ENCODE results near the gene PGM1.
A peak's percentile ranks its signal among the peaks of the same experiment; 100 is the strongest.
"Not testable (repeated sequence)": the region's sequence is repeated elsewhere in the genome, so short reads cannot be mapped to it uniquely, and the experiment has no call there.

Gene PGM1

DNA sequence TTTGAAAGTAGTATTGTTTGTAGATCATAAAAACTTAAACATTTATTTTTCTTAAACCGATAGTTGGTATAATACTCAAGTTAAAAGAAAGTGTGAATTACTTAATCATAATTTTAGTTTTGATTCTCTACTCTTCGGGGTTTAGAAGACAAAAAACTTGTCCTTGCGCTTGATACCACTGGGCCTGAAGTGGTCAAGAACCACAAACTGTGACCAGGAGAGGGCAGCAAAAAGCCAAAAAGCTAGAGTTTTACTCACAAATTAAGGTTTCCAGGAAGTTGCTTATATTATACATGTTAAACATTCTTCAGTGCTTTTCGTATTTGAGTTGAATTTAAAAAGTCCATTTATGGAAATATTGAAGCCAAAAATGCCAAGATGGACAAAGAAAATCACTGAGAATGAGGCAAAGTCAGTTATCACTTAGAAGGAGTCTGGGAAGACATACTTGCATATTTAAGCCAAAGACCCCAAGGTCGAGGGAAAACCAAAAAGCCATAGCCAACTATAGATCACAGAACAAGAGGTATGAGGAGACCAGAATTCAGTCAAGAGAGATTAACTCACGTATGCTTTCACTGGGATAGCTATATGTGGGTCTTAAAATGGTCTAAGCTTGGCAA lies 35.7 kb upstream of the PGM1 start:
- H3K4me3 ChIP-seq (ENCODE audit: low read depth, low read length): no peak overlapping the region
- TF ChIP-seq, protein P1, sequence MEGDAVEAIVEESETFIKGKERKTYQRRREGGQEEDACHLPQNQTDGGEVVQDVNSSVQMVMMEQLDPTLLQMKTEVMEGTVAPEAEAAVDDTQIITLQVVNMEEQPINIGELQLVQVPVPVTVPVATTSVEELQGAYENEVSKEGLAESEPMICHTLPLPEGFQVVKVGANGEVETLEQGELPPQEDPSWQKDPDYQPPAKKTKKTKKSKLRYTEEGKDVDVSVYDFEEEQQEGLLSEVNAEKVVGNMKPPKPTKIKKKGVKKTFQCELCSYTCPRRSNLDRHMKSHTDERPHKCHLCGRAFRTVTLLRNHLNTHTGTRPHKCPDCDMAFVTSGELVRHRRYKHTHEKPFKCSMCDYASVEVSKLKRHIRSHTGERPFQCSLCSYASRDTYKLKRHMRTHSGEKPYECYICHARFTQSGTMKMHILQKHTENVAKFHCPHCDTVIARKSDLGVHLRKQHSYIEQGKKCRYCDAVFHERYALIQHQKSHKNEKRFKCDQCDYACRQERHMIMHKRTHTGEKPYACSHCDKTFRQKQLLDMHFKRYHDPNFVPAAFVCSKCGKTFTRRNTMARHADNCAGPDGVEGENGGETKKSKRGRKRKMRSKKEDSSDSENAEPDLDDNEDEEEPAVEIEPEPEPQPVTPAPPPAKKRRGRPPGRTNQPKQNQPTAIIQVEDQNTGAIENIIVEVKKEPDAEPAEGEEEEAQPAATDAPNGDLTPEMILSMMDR (IDR thresholded peaks at IDR 0.05; ENCODE audit: low read depth, low read length, missing control alignments): peak; percentile 73
- peak; percentile 20 for DNase-seq (ENCODE audit: low read depth)
- in situ Hi-C loops (cut with HindIII; ENCODE audit: low sequenced_read_pairs): no loop called here

DNA sequence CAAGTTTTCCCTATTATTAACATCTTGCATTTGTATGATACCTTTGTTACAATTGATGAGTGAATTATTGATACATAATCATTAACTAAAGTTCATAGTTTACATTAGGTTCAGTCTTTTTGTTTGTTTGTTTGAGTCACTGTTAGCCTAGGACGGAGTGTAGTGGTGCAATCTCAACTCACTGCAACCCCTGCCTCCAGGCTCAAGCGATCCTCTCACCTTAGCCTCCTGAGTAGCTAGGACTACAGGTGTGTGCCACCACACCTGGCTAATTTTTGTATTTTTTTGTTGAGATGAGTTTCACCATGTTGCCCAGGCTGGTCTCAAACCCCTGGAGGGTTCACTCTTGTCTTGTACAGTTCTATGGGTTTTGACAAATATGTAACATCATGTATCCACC lies 33.9 kb upstream of the PGM1 start:
- in situ Hi-C loops (cut with HindIII; ENCODE audit: low sequenced_read_pairs): no loop called here
- TF ChIP-seq, protein P1 (IDR thresholded peaks at IDR 0.05; ENCODE audit: low read depth, low read length, missing control alignments): no peak
- no peak for DNase-seq (ENCODE audit: low read depth)
- no peak overlapping the region for H3K4me3 ChIP-seq (ENCODE audit: low read depth, low read length)

DNA sequence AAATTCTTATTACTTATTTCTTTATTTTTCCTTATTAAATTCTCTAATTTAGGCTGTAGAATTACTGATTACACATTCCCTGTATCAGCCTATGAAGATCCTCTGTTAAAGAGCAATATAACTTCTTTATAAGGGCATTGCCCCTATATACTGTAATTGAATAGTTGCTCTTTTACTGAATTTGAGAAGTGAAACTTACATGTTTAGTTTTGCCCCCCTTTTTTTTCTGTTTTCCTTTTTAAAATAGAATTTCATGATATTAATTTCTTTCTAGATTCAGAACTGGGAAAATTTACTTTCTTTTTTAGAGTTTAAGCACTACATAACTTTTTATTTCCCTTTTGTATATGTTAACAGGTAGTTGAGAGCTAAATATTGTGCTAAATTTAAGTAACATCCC lies 29.5 kb upstream of the PGM1 start:
- no peak for DNase-seq (ENCODE audit: low read depth)
- TF ChIP-seq, protein P1 (IDR thresholded peaks at IDR 0.05; ENCODE audit: low read depth, low read length, missing control alignments): no peak
- in situ Hi-C loops (cut with HindIII; ENCODE audit: low sequenced_read_pairs): no loop called here
- no peak overlapping the region for H3K4me3 ChIP-seq (ENCODE audit: low read depth, low read length)

DNA sequence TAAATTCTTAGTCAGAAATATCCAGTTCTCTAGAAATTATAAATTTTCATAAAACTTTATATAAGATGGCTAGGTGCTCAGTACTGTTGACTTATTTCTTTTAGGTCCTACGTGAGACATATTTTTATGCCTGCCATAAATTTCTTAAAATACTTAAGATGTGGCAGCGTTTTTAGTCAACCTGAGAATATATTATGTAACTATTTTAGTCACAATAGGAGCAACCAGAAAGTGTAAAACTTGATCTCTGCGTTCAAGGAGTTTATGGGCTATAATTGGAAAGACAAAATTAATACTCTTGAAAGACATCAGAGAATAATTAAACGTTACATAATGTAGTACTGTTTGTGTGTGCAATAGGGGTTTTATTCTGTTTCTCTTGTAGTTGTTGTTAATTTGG lies 24.1 kb upstream of the PGM1 start:
- no peak for DNase-seq (ENCODE audit: low read depth)

DNA sequence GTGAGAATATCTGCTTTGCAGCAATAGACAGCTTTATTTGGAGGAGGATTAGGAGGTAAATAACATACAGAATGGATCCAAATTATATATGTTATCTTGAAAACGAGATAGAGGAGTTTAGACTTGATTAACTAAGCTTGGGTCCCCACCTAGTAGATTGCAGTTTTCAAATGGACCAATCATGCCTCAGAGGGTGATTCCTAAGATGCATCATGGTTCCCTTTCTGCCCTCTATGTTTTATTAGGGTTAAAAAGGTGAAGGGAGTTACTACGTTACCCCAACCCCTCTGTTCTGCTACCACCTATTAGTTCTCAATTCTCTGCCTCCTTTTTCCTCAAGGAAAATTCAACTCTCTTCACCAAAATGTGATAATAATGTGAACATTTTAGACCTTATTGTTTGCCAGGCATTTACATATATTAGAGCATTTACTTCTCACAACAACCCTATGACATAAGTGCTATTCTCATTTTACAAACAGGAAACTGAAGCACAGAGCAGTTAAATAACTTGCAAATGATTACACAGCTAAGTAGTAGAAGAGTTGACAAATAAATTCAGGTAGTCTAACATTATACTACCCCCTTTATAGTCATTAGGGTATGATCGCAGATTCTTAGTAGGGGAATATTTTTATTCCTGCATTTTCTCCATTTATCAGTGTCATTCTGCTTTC lies 23.4 kb upstream of the PGM1 start:
- no peak overlapping the region for H3K4me3 ChIP-seq (ENCODE audit: low read depth, low read length)
- in situ Hi-C loops (cut with HindIII; ENCODE audit: low sequenced_read_pairs): no loop called here
- no peak for DNase-seq (ENCODE audit: low read depth)
- TF ChIP-seq, protein P1 (IDR thresholded peaks at IDR 0.05; ENCODE audit: low read depth, low read length, missing control alignments): no peak

More for the DNA sequence above, 24.1 kb upstream of the PGM1 start:
- no peak overlapping the region for H3K4me3 ChIP-seq (ENCODE audit: low read depth, low read length)
- in situ Hi-C loops (cut with HindIII; ENCODE audit: low sequenced_read_pairs): no loop called here
- TF ChIP-seq, protein P1 (IDR thresholded peaks at IDR 0.05; ENCODE audit: low read depth, low read length, missing control alignments): no peak

DNA sequence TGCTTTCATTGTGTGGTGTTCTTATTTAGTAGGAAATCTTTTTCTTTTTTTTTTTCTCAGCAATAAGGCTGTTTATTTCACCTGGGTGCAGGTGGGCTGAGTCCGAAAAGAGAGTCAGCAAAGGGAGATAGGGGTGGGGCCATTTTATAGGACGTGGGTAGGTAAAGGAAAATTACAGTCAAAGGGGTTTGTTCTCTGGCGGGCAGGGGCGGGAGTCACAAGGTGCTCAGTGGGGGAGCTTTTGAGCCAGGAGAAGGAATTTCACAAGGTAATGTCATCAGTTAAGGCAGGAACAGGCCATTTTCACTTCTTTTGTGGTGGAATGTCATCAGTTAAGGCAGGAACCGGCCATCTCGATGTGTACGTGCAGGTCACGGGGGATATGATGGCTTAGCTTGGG lies 20.5 kb upstream of the PGM1 start:
- H3K4me3 ChIP-seq (ENCODE audit: low read depth, low read length); in situ Hi-C loops (cut with HindIII; ENCODE audit: low sequenced_read_pairs): not testable (repeated sequence)

DNA sequence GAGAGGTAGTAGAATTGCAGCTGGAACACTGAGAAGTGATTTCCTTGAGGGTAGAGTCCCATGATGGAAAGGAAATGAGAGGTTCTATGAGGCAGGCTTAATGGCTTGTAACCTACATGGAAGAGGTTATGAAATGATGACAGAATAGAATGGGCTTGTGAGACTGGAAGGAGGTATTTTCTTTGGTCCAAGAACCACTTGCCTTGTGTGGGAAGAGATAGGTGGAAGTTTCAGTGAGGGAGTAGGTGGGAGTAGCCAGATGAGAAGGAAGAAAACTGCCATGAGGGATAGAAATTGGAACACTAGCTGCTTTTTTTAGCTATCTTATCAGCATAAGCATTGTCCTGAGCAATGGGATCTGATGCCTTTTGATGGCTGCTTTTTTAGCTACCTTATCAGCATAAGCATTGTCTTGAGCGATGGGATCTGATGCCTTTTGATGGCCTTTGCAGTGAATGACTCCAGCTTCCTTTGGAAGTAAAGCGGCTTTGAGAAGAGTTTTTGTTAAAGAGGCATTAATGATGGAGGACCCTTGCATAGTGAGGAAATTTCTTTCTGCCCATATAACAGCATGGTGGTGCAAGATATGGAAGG lies 18.9 kb upstream of the PGM1 start:
- in situ Hi-C loops (cut with HindIII; ENCODE audit: low sequenced_read_pairs); DNase-seq (ENCODE audit: low read depth); H3K4me3 ChIP-seq (ENCODE audit: low read depth, low read length): not testable (repeated sequence)

More for the DNA sequence above, 20.5 kb upstream of the PGM1 start:
- not testable (repeated sequence) for DNase-seq (ENCODE audit: low read depth)

Measured in astrocyte of the cerebellum (primary cell).